PC-3 (cell line): ENCODE data around the gene TFAP2D. TPM values are rescaled to one million over a fixed set of nuclear protein-coding genes. Genes with fewer than 3 reads are reported as not detected.

Source experiments
- ATAC-seq: fragments of 200-7000 bp; cut with Tn5 transposase; 2 replicates; pipeline ENCODE4 v1.9.1; 2020; ENCODE audit warnings: mild to moderate bottlenecking, moderate library complexity
- BruUV-seq: library from RNA; stranded (reverse); fragments of 400-500 nt; replicated peaks from 2 replicates; lab custom pipeline; 2021; lab: Mats Ljungman, UMichigan
- CTCF ChIA-PET: fragments of 300-600 bp; sonication (Branson Sonifier 250); formaldehyde crosslinking; loops from one replicate; lab custom pipeline; 2022; ENCODE audit warnings: antibody characterized with exemption; lab: Charles Lee
- POLR2A ChIA-PET: fragments of 300-600 bp; sonication (Branson Sonifier 250); formaldehyde crosslinking; loops from one replicate; lab custom pipeline; 2022; ENCODE audit warnings: antibody characterized with exemption; ENCODE audit not compliant: unreplicated experiment; lab: Charles Lee
- DNase-seq: peaks from one replicate; pipeline ENCODE4 v3.0.0-alpha.2; 2015
- H2AFZ ChIP-seq: fragments of 300-600 bp; sonication (generic); 2 replicates; pipeline ENCODE4 v1.6.0; 2016; ENCODE audit warnings: antibody characterized with exemption, low read length
- H3F3A ChIP-seq: fragments of 300-600 bp; sonication (generic); one replicate; pipeline ENCODE4 v1.6.0; 2017; ENCODE audit warnings: antibody characterized with exemption, low read length, control low read depth, mild to moderate bottlenecking; ENCODE audit not compliant: unreplicated experiment
- H3K27ac ChIP-seq: fragments of 300-600 bp; sonication (generic); 2 replicates; pipeline ENCODE4 v1.5.1; 2016; ENCODE audit warnings: mild to moderate bottlenecking, low read length
- H3K27me3 ChIP-seq: fragments of 300-600 bp; sonication (generic); 2 replicates; pipeline ENCODE4 v1.6.1; 2016; ENCODE audit warnings: low read length, mixed read lengths
- H3K36me3 ChIP-seq: fragments of 300-600 bp; sonication (generic); 2 replicates; pipeline ENCODE4 v1.6.1; 2016; ENCODE audit warnings: low read depth, mixed run types, low read length, mixed read lengths
- H3K4me1 ChIP-seq: fragments of 300-600 bp; sonication (generic); 2 replicates; pipeline ENCODE4 v1.5.1; 2016; ENCODE audit warnings: low read length; ENCODE audit not compliant: insufficient read depth
- H3K4me2 ChIP-seq: fragments of 300-600 bp; sonication (generic); 2 replicates; pipeline ENCODE4 v1.6.0; 2016; ENCODE audit warnings: low read length
- H3K4me3 ChIP-seq: fragments of 300-600 bp; sonication (generic); 2 replicates; pipeline ENCODE4 v1.5.1; 2016; ENCODE audit warnings: mild to moderate bottlenecking, low read length, mixed read lengths
- H3K79me2 ChIP-seq: fragments of 300-600 bp; sonication (generic); 2 replicates; pipeline ENCODE4 v1.6.1; 2017; ENCODE audit warnings: low read length, mixed read lengths
- H3K9ac ChIP-seq: fragments of 300-600 bp; sonication (generic); 2 replicates; pipeline ENCODE4 v1.6.0; 2016; ENCODE audit warnings: mild to moderate bottlenecking, low read length
- H3K9me2 ChIP-seq: fragments of 300-600 bp; sonication (generic); replicated peaks from 2 replicates; pipeline ENCODE4 v1.6.1; 2016; ENCODE audit warnings: mixed run types, low read length, mixed read lengths
- H3K9me3 ChIP-seq: fragments of 300-600 bp; sonication (generic); 2 replicates; pipeline ENCODE4 v1.6.1; 2016; ENCODE audit warnings: low read length, mixed read lengths
- H4K20me1 ChIP-seq: fragments of 300-600 bp; sonication (generic); 2 replicates; pipeline ENCODE4 v1.6.1; 2016; ENCODE audit warnings: low read length, mixed read lengths
- EZH2 ChIP-seq: fragments of 300-600 bp; sonication (generic); IDR thresholded peaks from one replicate; pipeline ENCODE4 v1.6.1; 2017; ENCODE audit warnings: antibody characterized with exemption, mild to moderate bottlenecking, low read length; ENCODE audit not compliant: unreplicated experiment
- EZH2phosphoT487 ChIP-seq: fragments of 300-600 bp; sonication (generic); IDR thresholded peaks from 2 replicates; pipeline ENCODE4 v1.6.1; 2018; ENCODE audit warnings: mild to moderate bottlenecking, antibody characterized with exemption, low read length, borderline replicate concordance
- intact Hi-C: fragments of 100-400 bp; cut with micrococcal nuclease; formaldehyde crosslinking; loops from 2 replicates; pipeline ENCODE4 v1.9.0; 2023
- total RNA-seq: library from RNA; depleted of rRNA; stranded (reverse); fragments of >200 nt; gene quantifications from 2 replicates; pipeline ENCODE4 v1.2.3, GENCODE V29; 2014
- TF ChIP-seq, protein P1 (sequence below): fragments of 300-600 bp; sonication (generic); conservative IDR thresholded peaks from 2 replicates; pipeline ENCODE4 v1.5.1; 2017; ENCODE audit warnings: antibody characterized with exemption, low read depth, mild to moderate bottlenecking, low read length

Gene TFAP2D
- total RNA-seq, 1 experiment from 2014 or later = not detected

- ATAC-seq (no peak), DNase-seq (no peak)
- Histone ChIP-seq H3K9me3 (no peaks in the 10 kb centered on the region), H3K27me3 (peaks cover 35% of the 10 kb centered on the region), H3K9me2 (no peaks in the 10 kb centered on the region), H3F3A (no peaks in the 10 kb centered on the region), H3K36me3 (no peaks in the 10 kb centered on the region), H3K9ac (no peak overlapping the region), H3K79me2 (no peaks in the 10 kb centered on the region), H3K4me3 (no peak overlapping the region), H3K27ac (no peak overlapping the region), H3K4me2 (no peak overlapping the region), H2AFZ (no peak overlapping the region), H3K4me1 (no peaks in the 10 kb centered on the region), H4K20me1 (no peaks in the 10 kb centered on the region)
- ChIA-PET CTCF (no interaction called here), POLR2A (no interaction called here)
- intact Hi-C loops = no loop called here
- no TSS peak for BruUV-seq
- no peak for TF ChIP-seq EZH2phosphoT487
- TF ChIP-seq EZH2 = no peak
- TF ChIP-seq, protein P1, sequence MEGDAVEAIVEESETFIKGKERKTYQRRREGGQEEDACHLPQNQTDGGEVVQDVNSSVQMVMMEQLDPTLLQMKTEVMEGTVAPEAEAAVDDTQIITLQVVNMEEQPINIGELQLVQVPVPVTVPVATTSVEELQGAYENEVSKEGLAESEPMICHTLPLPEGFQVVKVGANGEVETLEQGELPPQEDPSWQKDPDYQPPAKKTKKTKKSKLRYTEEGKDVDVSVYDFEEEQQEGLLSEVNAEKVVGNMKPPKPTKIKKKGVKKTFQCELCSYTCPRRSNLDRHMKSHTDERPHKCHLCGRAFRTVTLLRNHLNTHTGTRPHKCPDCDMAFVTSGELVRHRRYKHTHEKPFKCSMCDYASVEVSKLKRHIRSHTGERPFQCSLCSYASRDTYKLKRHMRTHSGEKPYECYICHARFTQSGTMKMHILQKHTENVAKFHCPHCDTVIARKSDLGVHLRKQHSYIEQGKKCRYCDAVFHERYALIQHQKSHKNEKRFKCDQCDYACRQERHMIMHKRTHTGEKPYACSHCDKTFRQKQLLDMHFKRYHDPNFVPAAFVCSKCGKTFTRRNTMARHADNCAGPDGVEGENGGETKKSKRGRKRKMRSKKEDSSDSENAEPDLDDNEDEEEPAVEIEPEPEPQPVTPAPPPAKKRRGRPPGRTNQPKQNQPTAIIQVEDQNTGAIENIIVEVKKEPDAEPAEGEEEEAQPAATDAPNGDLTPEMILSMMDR = no peak
Measured at GRCh38 chr6:50807035-50807434, 93.7 kb downstream of the TFAP2D start.

GRCh38 chr6:50815436-50816114, 102.2 kb downstream of the TFAP2D start:
- ATAC-seq (peak; percentile 67), DNase-seq (peak; percentile 43)
- 0 out of 2 replicates have a peak, but pooled peaks cover 1% of the 10 kb centered on the region for H3K4me1 ChIP-seq
- peak overlapping the region; percentile 100 for H2AFZ ChIP-seq
- no peaks in the 10 kb centered on the region for H3F3A ChIP-seq
- H3K9ac ChIP-seq = peak overlapping the region; percentile 54
- H3K9me2 ChIP-seq = no peaks in the 10 kb centered on the region
- H4K20me1 ChIP-seq = no peaks in the 10 kb centered on the region
- peak overlapping the region; percentile 93 for H3K4me2 ChIP-seq
- no peaks in the 10 kb centered on the region for H3K9me3 ChIP-seq
- H3K36me3 ChIP-seq = no peaks in the 10 kb centered on the region
- BruUV-seq = no TSS peak
- H3K79me2 ChIP-seq = no peaks in the 10 kb centered on the region
- ChIA-PET CTCF (no interaction called here), POLR2A (no interaction called here)
- TF ChIP-seq EZH2phosphoT487 (no peak), EZH2 (no peak)
- TF ChIP-seq, protein P1 = peak; percentile 76
- H3K27me3 ChIP-seq = peaks cover 17% of the 10 kb centered on the region
- peak overlapping the region; percentile 92 for H3K4me3 ChIP-seq
- H3K27ac ChIP-seq = no peak overlapping the region
- intact Hi-C loops = loop anchor here (1.0 to 10.0 kb wide), 7 partner anchors 212 to 1206 kb away; no protein-coding TSS in a partner anchor

GRCh38 chr6:50816115-50816675, 102.9 kb downstream of the TFAP2D start:
- Histone ChIP-seq H4K20me1 (no peaks in the 10 kb centered on the region), H3F3A (no peaks in the 10 kb centered on the region), H3K27ac (no peak overlapping the region), H3K4me3 (peak overlapping the region; percentile 92), H3K9me2 (no peaks in the 10 kb centered on the region), H2AFZ (peak overlapping the region; percentile 100), H3K9me3 (no peaks in the 10 kb centered on the region), H3K79me2 (no peaks in the 10 kb centered on the region), H3K27me3 (peaks cover 18% of the 10 kb centered on the region), H3K9ac (peak overlapping the region; percentile 54), H3K36me3 (no peaks in the 10 kb centered on the region), H3K4me2 (peak overlapping the region; percentile 93), H3K4me1 (peaks cover 8% of the 10 kb centered on the region; the same call in 1 of the 2 replicates)
- no peak for TF ChIP-seq EZH2phosphoT487
- TF ChIP-seq, protein P1 = peak; percentile 77
- no TSS peak for BruUV-seq
- ChIA-PET CTCF (no interaction called here), POLR2A (no interaction called here)
- intact Hi-C loops = loop anchor here (1.0 to 10.0 kb wide), 5 partner anchors 211 to 1146 kb away; no protein-coding TSS in a partner anchor
- DNase-seq = peak; percentile 91
- ATAC-seq = peak; percentile 87
